Activated CD8-positive, alpha-beta memory T cell treated with anti-CD3 and anti-CD28 coated beads, Interleukin-2, amount 50 U/mL, for 4 hours (primary cell): Measurements from ENCODE around the gene RESF1.
A peak's percentile ranks its signal among the peaks of the same experiment; 100 is the strongest.

Experiments used
- DNase-seq: peaks from one replicate; pipeline ENCODE4 v3.0.0-alpha.2; 2020

RESF1 gene

DNA sequence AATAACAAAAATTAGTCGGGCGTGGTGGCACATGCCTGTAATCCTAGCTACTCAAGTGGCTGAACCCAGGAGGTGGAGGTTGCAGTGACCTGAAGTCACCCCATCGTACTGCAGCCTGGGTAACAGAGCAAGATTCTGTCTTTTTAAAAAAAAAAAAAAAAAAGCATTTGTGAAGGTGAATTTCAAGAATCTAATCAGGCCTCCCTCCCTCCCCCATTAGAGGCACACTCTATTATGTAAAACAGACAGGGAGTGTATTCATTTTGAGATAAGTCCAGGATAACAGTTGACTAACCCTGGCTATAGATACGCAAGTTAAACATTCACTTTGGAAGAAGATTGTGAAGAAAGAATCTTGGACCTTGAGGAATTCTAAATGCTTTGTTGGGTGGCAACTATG is 2.9 kb downstream of the RESF1 start:
- DNase-seq, result no peak

DNA sequence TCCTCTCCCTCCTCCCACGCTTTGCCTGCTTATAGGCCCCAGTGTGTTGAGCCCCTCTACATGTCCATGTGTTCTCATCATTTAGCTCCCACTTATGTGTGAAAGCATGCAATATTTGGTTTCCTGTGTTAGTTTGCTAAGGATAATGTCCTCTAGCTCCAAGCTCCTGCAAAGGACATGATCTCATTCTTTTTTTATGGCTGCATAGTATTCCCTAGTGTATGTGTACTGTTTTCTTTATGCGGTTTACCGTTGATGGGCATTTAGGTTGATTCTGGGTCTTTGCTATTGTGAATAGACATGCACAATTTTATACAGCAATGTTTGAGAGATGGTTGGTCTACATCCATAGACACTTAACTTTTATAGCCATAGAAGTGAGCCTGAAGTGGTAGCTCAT is 5.1 kb downstream of the RESF1 start:
- no peak for DNase-seq

DNA sequence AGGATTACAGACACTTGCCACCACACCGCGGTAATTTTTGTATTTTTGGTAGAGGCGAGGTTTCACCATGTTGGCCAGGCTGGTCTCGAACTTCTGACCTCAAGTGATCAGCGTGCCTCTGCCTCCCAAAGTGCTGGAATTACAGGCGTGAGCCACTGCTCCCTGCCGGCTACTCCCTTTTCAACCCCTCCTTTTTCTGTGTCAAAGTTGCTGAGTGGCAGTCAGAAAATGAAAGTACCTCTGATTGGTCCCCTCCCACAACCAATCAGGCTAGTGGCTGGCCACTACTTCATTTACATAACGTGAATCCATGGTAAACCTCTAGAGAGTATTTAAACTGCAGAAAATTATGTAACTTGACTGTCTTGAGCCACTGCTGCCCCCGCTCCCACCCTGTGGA is 5.9 kb downstream of the RESF1 start:
- DNase-seq, result no peak

DNA sequence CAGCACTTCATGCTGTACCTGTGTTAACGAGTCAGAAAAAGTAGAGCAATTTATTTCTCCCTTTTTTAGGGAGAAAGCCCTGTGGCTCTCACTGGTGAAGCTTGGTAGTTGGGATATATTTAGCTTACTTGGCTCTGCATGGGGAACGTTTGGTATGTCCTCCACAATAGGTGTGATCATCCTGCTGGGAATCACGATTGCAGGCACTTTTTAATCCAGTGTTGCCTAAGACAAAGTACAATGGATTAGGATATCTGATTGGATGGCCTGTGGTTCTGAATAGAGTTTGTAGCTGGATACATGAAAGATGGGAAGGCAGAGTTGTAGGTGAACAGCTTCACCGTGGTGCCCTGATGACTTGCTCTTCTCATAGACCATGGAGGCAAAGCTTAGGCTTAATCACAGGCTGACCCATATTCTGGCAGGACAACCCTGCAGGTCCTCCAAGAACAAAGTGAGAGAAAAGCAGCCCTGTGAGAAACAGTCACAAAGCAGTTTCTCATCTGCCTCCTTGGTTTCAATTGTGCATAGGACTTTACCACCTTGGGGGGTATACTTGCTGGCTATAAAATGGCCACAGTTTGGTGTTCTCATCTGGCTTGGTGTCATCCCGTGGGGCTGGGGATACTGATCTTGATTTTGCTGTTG is 7.5 kb downstream of the RESF1 start:
- no peak for DNase-seq

DNA sequence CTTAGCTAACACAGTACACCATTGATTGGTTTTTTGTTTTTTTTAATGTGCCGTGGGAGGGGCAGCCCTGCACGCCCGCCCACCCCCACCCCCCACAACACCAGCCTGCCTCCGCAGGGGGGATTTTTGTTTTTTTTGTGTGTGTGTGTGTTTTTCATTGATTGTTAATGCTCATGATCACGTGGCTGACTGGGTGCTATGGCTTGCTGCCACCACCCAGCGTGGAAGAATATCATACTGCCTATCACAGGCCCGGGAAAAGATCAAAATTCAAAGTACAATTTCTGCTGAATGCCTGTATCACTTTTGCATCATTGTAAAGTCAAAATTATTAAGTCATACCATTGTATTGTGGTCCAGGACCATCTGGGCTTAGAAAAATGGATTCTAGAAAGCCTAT is 8.3 kb downstream of the RESF1 start:
- DNase-seq, result peak; percentile 28

DNA sequence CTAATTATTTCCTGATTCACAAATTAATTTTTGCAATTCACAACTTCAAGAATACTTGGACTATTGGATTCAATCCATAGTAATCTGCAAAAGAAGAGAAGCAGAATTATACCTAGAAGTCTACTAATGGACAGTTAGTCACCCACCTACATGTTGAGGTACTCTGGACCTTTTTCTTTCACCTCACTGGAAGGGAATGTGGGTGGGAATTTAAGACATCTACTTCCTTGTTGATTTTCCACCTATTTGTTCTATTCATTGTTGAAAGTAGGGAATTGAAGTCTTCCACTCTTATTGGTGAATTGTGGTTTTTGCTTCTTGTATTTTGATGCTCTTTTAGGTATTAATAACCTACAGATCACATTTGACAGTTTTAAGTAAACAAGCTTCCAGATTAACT is 11.0 kb downstream of the RESF1 start:
- DNase-seq, result no peak

DNA sequence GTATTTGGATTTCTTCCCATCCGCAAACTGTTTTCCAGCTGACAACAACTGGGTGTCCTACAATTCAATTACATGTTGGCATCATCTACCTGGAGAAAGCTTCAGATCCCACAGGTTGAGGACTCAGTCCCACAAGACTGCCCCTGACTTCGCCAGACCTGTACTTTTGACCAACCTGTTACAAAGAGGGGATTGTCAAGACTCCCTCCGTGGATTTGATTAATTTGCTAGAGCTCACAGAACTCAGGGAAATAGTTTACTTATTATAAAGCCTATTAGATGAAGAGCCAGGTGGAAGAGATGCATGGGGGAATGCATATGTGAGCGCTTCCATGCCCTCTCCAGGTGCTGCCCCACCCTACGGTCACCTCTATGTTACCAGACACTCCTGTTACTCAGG is 14.6 kb downstream of the RESF1 start:
- DNase-seq, result no peak

DNA sequence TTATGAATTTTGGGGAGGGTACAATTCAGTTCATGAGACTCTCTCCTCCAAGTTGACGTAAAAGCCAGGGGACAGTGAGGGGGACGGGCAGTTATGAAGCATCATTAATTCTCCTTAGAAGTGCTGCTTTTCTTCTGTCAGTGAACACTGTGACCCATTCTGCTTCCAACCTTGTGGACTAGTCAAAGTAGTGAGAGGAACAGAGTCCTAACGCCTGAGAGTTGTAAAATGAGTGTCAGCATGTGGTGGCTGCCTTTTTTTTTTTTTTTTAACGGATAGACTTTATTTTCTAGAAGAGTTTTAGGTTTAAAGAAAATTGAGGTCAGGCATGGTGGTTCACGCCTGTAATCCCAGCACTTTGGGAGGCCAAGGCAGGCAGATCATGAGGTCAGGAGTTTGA is 15.5 kb downstream of the RESF1 start:
- DNase-seq, result no peak

DNA sequence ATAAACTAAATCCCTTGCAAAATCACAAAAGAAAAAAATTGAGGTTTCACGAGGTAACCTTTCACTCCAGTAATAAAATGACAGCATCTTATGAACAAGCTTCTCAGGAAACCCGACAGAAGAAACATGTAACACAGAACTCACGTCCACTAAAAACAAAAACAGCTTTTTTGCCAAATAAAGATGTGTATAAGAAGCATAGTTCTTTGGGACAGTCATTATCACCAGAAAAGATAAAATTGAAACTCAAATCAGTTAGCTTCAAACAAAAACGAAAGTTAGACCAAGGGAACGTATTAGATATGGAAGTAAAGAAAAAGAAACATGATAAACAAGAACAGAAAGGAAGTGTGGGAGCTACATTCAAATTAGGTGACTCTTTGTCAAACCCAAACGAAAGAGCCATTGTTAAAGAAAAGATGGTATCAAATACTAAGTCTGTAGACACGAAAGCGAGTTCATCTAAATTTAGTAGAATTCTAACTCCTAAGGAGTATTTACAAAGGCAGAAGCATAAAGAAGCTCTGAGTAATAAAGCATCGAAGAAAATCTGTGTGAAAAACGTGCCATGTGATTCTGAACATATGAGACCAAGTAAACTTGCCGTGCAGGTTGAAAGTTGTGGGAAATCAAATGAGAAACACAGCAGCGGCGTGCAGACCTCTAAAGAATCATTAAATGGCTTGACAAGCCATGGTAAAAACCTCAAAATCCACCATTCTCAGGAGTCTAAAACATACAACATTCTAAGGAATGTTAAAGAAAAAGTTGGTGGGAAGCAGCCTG is 25.8 kb downstream of the RESF1 start:
- DNase-seq, result no peak

DNA sequence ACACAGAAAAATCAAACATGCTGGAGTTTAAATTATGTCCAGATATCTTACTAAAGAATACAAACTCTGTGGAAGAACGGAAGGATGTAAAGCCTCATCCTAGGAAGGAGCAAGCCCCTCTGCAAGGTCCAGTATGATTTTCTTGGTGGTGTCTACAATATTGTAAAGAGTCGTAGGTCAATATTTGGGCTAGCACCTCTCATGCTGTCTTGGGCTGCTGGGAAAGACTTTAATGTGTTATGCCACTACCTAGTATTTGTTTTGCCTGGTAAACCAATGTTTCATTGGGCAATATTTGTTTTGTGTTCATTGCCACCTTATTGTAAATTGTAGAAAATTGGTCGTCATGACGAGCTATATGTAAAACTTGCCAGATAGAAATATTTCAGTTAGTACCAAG is 26.6 kb downstream of the RESF1 start:
- no peak for DNase-seq

DNA sequence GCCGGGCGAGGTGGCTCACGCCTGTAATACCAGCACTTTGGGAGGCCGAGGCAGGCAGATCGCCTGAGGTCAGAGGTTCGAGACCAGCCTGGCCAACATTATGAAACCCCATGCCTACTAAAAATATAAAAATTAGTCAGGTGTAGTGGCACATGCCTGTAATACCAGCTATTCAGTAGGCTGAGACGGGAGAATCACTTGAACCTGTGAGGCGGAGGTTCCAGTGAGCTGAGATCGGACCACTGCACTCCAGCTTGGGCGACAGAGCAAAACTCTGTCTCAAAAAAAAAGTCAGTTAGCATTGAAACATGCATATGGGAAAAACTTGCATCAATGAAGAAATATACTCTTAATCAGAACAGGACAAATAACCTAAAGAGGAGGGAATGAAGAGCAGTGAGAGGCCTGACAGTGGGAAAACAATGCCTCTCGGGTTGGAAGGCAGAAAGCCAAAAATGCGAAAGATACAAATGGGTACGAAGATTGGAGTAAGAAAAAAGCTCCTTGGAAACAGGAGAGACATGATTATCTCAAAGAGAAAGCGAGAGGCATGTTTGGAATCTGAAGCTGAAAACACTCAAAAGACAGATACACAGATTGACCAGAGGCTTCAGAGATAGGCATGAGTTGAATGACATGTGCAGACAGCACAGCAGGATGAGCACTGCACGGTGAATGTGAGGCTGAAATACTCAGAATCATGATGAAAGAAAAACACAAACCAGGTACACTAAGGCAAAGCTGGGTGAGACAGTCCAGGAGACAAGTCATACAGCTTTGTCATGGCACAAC is 30.6 kb downstream of the RESF1 start:
- no peak for DNase-seq

DNA sequence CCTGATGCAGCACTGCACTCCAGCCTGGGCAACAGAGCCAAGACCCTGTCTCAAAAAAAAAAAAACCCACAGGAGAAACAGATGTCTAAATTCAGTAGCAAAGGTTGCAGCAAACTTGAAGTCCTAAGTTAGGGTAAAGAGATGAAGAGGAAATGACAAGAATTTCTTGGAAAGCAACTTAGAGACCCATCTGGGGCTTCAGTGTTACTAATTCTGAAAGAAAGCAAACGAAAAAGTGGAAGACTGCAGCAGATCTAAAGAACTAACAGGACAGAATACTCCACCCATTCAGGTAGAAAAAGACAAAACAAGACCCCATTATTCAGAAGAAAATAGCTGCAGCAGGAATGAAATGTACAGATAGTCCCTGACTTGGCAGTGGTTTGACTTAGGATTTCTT is 31.9 kb downstream of the RESF1 start:
- DNase-seq, result no peak

DNA sequence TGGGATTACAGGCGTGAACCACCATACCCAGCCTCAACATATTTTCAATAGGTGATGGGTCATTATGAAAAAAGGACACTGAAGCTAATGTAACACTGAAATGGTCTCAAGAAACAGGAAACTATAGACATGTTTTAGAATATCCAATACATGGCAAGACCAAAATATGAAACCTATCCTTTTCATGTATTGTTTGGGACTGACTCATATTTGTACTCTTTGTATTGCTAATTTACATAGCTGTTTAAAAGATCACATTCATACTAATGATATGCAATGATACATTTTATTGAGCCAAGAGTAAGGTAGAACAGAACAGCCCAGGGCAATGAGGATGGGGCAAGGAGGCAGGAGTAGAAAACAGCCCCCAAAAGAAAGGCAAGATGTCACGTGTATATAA is 32.6 kb downstream of the RESF1 start:
- DNase-seq, result no peak

DNA sequence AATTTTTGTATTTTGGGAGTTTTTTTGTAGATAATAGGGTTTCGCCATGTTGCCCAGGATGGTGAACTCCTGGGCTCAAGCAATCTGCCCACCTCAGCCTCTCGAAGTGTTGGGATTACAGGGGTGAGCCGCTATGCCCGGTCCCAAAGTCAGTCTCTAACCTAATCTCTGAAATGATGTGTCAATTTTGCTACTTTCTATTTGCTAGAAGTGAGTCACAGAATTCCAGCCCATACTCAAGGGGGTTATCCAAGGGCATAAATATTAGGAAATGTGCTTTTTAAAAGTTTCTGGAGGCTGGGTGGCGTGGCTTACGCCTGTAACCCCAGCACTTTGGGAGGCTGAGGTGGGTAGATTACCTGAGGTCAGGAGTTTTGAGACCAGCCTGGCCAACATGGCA is 40.5 kb downstream of the RESF1 start:
- no peak for DNase-seq

DNA sequence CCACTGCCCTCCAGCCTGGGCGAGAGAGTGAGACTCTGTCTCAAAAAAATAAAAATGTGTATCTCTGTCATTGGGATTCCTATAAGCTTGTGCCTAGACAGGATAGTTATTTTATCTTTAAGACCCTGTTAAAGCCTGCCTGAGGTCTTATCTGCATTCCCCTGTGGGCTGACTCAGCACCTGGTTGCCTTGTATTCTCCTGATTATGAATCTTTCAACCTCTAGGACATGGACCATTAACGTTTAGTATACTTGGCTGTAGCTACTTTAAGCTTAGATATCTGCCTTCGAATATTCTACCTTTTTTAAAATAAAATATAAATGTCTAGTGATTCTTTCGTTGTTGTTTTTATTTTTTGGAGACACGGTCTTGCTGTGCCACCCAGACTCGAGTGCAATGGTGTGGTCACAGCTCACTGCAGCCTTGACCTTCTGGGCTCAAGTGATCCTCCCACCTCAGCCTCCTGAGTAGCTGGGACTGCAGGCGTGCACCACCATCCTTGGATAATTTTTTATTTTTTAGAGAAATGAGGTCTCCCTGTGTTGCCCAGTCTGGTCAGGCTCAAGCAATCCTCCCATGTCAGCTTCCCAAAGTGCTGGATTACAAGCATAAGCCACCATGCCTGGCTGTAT is 41.3 kb downstream of the RESF1 start:
- DNase-seq, result no peak

DNA sequence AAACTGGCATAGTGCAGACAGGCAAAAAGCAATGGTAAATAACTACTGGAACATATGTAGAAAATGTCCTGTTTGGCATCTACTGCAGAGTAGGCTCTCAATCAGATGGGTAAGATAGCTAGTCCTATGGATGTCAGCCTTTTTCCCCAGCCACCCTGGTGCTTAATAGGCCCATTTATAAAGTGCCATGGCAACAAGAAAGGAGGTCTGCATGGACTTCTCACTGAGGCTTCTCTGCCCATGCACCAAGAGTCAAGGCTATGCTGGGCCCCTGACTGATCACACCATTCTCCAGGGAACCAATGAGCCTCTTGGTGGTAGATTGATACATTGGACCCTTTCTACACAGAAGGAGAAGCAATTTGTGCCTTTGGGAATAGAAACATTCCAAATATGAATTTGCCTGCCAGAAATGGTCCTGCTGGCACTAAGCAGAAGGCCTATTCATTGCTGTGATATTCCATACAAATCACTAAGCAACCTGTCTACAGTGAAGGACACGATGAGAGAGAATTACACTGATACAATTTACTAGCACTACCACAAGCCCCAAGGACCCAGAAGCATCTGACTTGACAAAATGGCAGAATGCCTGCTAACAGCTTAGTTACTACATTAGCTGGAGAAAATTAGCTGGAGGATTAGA is 43.8 kb downstream of the RESF1 start:
- DNase-seq, result no peak

DNA sequence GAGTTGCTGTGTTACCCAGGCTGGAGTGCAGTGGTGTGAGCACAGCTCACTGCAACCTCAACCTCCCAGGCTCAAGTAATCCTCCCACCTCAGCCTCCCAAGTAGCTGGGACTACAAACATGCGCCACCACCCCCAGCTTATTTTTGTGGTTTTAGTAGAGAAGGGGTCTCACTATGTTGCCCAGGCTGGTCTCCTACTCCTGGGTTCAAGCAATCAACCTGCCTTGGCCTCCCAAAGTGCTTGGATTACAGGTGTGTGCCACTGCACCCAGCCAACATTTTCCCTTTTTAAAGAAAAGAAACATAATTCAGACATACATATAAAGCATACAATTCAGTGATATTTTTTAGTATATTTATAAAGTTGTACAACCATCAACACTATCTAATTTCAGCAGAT is 44.4 kb downstream of the RESF1 start:
- no peak for DNase-seq

DNA sequence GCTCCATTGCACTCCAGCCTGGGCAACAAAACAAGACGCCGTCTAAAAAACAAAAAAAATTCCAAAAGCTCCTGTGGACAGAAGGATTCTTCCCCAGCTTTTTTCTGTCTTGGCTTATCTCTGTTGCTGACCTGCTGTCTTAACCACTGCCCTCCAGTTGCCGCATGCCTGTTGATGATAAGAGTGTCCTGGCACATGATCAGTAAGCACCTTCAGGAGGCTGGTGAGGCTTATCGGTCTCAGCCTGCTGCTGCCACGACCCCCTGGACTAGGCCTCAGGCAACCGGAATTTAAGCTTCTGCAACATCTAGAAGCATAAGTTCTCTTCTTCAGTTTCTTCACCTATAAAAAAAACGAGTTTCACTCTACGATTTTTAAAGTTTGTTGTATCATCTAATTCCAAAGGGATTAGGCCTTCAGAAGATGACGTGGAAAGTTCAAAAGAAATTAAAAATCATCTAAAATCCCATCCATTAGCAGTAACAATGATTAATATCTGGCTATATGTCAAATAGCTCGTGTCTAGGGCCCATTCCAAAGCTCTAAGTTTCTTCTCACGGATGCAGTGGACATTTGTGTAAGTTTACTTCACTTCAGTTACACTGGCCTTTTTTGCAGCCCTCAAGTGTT is 46.4 kb downstream of the RESF1 start:
- no peak for DNase-seq
